T-helper 1 cell (primary cell): Measurements from ENCODE around the gene CHRM4.

Experiments used
- DNase-seq, 5 donors: peaks; one replicate each; pipeline ENCODE4 v3.0.0-alpha.2; 2012 to 2020
- total RNA-seq, 4 donors: gene quantifications; one replicate each; lab custom pipeline; 2026; lab: John Stamatoyannopoulos, UW

CHRM4 gene
- 2.2 to 3.7 (median 2.7) reads per million in 4 donors for total RNA-seq

- peak in 1 of 5 donors; percentile 36 for DNase-seq
Measured at GRCh38 chr11:46391578-46392420, at the start of gene CHRM4. Gene CHRM4, minus strand, starts transcription at chr11:46391776. Its CDS starts 5,219 bp downstream, at chr11:46386557.

- DNase-seq: no peak
Measured at GRCh38 chr11:46438211-46438610, 46.6 kb upstream of the CHRM4 start.

- DNase-seq: no peak
Measured at GRCh38 chr11:46437122-46437689, 45.6 kb upstream of the CHRM4 start.

- DNase-seq: no peak
Measured at GRCh38 chr11:46436113-46436512, 44.5 kb upstream of the CHRM4 start.

- no peak for DNase-seq
Measured at GRCh38 chr11:46435679-46436078, 44.1 kb upstream of the CHRM4 start.

- no peak for DNase-seq
Measured at GRCh38 chr11:46431211-46431610, 39.6 kb upstream of the CHRM4 start.

GRCh38 chr11:46429717-46430116 is 38.1 kb upstream of the CHRM4 start:
- DNase-seq: no peak

- no peak for DNase-seq
Measured at GRCh38 chr11:46427364-46427763, 35.8 kb upstream of the CHRM4 start.

- DNase-seq: no peak
Measured at GRCh38 chr11:46426233-46426991, 34.8 kb upstream of the CHRM4 start.

GRCh38 chr11:46422588-46422987 is 31.0 kb upstream of the CHRM4 start:
- DNase-seq: no peak

- no peak for DNase-seq
Measured at GRCh38 chr11:46421257-46421880, 29.8 kb upstream of the CHRM4 start.

GRCh38 chr11:46420513-46420912 is 28.9 kb upstream of the CHRM4 start:
- no peak for DNase-seq

- no peak for DNase-seq
Measured at GRCh38 chr11:46418751-46419150, 27.2 kb upstream of the CHRM4 start.

GRCh38 chr11:46417711-46418110 is 26.1 kb upstream of the CHRM4 start:
- DNase-seq: no peak

GRCh38 chr11:46414879-46415278 is 23.3 kb upstream of the CHRM4 start:
- DNase-seq: no peak

- DNase-seq: no peak
Measured at GRCh38 chr11:46414466-46414796, 22.9 kb upstream of the CHRM4 start.

- no peak for DNase-seq
Measured at GRCh38 chr11:46413760-46414465, 22.3 kb upstream of the CHRM4 start.

- no peak for DNase-seq
Measured at GRCh38 chr11:46410021-46410420, 18.4 kb upstream of the CHRM4 start.

GRCh38 chr11:46408407-46408986 is 16.9 kb upstream of the CHRM4 start:
- no peak for DNase-seq

- no peak for DNase-seq
Measured at GRCh38 chr11:46407635-46408034, 16.1 kb upstream of the CHRM4 start.

GRCh38 chr11:46404476-46405017 is 13.0 kb upstream of the CHRM4 start:
- no peak for DNase-seq
